Fibroblast of the aortic adventitia (primary cell): ENCODE data around the gene NUDT14. TPM values are rescaled to one million over a fixed set of nuclear protein-coding genes. Genes with fewer than 3 reads are reported as not detected.

ENCODE experiments used
- DNase-seq: peaks from one replicate; pipeline ENCODE4 v3.0.0-alpha.2; 2010; ENCODE audit warnings: low read depth
- H3K4me3 ChIP-seq: 2 replicates; pipeline ENCODE4 v1.5.1; 2011; ENCODE audit warnings: low read depth, mild to moderate bottlenecking, control low read depth, low read length, moderate library complexity
- total RNA-seq: library from RNA; depleted of rRNA; stranded (reverse); fragments of >200 nt; gene quantifications from 2 replicates; pipeline ENCODE4 v1.2.3, GENCODE V29; 2012; ENCODE audit warnings: low replicate concordance
- TF ChIP-seq, protein P1 (sequence below): IDR thresholded peaks from 2 replicates; pipeline ENCODE4 v1.5.1; 2011; ENCODE audit warnings: mild to moderate bottlenecking, low read length, control low read depth, inconsistent platforms; ENCODE audit not compliant: insufficient read depth

The NUDT14 gene
- total RNA-seq, 1 donor: 11.7 TPM

DNA sequence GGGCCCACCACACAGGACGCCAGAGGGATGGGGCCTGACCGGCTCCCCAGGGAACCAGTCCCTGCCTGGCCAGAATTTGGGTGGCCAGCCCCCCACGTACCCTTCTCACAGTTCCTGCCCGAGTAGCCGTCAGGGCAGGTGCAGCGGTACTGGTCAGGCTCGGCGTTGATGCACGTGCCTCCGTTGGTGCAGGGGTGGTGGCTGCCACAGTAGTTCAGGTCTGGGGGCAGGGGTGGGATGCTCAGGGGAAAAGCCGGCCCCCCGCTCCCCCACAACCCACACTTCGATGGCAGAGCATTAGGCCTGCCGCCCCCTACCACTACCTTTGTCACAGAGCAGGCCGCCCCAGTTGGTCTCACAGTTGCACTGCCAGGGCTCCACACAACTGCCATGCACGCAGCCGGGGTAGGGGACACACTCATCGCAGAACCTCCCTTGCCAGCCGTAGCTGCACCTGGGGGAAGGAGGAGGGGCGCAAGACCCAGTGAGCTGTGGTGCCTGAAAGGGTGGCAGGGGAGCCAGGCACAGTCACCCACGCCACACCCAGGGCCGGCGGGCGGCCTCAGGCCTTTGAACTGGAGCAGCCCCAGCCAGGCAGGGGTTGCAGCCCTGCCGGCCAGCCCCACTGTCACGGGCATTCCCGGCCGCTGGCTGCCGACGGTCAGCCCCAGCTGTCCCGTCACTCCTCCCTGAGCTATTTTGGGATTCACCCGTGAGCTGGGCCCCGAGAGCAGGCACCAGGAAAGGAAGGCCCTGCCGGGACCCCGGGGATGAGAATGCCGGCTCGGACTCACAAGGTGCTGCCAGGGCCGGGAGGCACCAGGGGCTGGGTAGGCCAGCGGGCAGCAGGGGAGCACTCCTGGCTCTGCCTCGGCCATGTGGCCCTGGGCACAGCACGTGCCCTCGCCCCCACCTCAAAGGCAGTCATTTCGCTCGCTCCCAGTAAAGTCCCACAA, 29.0 kb downstream of the NUDT14 start:
- DNase-seq: no peak
- H3K4me3 ChIP-seq: no peak overlapping the region
- TF ChIP-seq, protein P1, sequence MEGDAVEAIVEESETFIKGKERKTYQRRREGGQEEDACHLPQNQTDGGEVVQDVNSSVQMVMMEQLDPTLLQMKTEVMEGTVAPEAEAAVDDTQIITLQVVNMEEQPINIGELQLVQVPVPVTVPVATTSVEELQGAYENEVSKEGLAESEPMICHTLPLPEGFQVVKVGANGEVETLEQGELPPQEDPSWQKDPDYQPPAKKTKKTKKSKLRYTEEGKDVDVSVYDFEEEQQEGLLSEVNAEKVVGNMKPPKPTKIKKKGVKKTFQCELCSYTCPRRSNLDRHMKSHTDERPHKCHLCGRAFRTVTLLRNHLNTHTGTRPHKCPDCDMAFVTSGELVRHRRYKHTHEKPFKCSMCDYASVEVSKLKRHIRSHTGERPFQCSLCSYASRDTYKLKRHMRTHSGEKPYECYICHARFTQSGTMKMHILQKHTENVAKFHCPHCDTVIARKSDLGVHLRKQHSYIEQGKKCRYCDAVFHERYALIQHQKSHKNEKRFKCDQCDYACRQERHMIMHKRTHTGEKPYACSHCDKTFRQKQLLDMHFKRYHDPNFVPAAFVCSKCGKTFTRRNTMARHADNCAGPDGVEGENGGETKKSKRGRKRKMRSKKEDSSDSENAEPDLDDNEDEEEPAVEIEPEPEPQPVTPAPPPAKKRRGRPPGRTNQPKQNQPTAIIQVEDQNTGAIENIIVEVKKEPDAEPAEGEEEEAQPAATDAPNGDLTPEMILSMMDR: no peak

DNA sequence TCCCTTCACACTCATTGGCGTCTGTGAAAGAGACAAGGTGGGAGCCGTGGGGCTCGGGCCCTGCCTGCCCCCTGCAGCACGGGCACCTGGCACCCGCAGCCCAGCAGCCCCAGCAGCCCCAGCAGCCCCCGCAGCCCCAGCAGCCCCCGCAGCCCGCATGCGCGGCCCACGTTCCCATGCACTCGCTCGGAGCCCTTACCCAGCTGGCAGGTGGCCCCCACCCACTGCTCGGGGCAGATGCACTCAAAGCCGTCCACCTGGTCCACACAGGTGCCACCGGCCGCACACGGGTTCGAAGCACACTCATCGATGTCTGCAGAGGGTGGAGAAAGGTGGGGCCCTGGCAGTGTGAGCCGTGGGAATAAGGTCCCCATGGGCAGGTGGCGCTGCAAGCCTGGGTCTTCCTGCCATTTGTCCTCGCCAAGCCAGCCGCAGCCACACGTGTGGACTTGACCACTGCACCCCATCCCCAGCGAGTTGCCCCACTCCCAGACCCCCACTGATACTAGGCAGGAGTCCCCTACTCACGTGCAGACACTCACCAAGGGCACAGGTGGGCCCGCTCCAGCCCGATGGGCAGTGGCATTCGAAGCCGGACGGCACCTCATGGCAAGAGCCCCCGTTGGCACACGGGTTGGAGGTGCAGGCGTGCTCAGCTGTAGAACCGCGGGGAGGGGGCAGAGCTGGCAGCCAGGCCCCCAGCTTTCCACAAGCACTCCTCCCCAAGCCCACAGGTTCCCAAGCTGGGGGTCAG, 29.9 kb downstream of the NUDT14 start:
- no peak overlapping the region for H3K4me3 ChIP-seq
- TF ChIP-seq, protein P1: no peak
- no peak for DNase-seq

DNA sequence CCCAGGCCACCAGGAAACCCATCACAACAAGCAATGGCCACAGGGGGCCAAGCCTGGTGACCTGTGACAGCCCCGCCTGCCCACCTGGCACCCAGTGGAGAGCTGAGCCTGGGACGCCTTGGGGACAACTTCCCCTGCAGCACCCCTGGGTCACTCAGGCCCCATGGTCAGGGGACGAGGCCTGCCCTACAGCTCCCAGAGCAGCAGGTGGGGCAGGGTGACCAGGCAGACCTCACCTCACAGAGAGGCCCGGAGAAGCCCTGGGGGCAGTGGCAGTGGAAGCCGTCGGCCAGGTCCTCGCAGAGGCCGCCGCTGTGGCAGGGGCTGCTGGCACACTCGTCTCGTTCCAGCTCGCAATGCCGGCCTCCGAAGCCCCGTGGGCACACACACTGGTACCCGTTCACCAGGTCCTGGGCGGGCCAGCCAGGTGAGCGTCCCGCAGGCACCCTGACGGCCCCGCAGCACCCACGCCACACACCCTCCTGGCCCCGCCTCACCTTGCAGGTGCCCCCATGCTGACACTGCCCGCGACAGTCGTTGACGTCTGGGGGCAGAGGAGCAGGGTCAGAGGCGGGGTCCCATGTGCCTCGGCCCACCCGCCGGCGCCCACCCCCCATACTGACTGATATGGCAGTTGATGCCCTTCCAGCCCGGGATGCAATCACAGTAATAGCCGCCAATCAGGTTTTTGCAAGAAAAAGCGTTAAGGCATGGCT, 30.6 kb downstream of the NUDT14 start:
- H3K4me3 ChIP-seq: no peak overlapping the region
- TF ChIP-seq, protein P1: no peak
- DNase-seq: no peak

DNA sequence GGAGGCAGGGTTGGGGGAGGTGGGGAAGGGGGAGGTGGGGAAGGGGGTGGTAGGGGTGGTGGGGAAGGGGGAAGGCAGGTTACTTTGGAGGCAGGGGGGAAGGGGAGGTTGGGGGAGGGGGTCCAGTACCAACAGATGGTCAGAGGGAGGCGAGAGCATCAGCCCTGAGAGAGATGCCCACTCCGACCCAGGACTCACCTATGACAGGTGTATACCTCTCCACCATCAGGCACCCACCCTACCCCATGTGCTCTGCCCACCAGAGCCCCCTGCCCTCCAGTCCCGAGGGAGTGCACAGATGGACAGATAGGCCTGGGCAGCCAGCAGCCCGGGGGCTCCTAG, 31.1 kb downstream of the NUDT14 start:
- DNase-seq: no peak
- no peak overlapping the region for H3K4me3 ChIP-seq
- TF ChIP-seq, protein P1: no peak

DNA sequence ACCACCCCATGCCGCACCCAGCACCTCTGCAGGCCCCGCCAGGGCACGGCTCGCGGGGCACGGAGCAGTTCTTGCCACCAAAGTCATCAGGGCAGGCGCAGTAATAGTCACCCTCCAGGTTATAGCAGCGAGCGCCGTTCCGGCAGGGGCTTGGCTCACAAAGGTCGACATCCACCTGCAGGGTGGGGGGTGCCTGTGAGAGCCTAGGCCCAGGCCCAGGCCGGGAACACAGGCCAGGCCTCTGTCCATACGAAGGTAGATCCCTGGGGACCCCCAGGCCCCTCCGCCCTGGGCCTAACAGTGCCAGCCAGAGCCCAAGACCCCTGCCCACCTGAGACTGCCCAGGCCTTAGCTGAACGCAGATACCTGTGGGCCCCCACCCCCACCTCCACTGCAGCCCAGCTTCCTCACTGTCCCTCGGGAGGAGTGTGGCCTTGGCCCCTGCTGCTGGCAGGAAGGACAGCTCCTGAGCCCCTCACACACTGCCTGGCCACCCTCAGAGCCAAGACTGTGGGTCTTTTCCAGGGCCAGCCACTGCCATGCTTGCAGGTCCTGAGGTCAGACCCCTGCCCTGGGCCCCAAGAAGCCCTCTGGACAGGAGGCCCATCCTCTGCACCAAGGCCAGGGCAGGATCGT, 31.8 kb downstream of the NUDT14 start:
- TF ChIP-seq, protein P1: no peak
- H3K4me3 ChIP-seq: no peak overlapping the region
- no peak for DNase-seq

DNA sequence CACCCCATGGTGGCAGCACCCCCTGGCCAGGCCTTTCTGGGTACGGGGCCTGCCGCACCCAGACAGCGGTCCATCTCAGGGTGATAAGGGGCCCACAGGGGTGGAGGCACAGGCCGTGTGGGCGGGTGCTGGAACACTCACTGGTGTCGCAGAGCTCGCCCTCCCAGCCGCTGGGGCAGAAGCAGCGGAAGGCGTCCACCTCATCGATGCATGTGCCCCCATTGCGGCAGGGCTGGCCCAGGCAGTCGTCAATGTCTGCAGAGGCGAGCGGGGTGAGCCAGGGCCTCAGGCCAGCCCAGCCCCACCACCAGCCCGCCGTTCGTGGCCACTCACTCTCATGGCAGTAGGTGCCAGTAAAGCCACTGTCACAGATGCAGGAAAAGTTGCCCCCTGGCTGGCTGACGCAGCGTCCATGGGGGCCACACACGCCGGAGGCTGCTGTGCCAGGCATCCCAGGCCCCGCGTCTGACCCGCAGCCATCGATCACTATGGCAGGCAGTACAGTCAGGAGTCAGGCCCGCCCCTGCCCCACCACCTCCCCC, 32.4 kb downstream of the NUDT14 start:
- TF ChIP-seq, protein P1: no peak
- no peak for DNase-seq
- no peak overlapping the region for H3K4me3 ChIP-seq
